Measurements from ENCODE around the gene SLC66A3. TPM values are rescaled to one million over a fixed set of nuclear protein-coding genes. Genes with fewer than 3 reads are reported as not detected.

Gene SLC66A3
- total and polyA plus RNA-seq, 11 donors: 4.7 to 19.5 (median 8.0) TPM

DNA sequence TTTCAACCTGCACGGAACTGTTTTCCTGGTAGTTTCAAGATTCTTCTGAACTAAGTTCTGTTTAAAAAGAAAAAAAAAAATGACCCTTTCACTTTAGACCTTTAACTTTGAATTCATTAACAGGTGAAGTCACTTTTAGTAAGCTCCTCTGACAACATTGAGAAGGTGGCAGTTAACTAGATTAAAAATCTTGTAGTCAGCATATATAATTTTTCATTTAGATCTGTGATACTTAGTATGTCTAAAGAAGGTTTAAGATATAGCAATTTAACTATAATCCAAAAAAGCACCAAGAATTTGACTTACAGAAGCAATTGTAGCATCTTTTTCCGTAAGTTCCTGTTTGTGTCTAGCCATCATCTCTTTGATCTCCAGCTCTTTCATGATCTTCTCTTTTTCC lies 45.4 kb downstream of the SLC66A3 start:
- ATAC-seq: no peak
- H3K9me3 ChIP-seq: no peaks in the 10 kb centered on the region
- no peaks in the 10 kb centered on the region for H3K27me3 ChIP-seq
- H3K36me3 ChIP-seq: peaks cover 0 to 97% (median 72%) of the 10 kb centered on the region in 9 donors
- DNase-seq: no peak
- H3K27ac ChIP-seq: no peak overlapping the region
- intact Hi-C loops (cut with DNase I): no loop called here
- H3K4me3 ChIP-seq: no peak overlapping the region
- WGBS, 4 donors: 94 to 97% (median 96%) methylated on average over 2 of the region's 2 CpGs
- H3K4me1 ChIP-seq: peaks cover 0 to 25% (median 0%) of the 10 kb centered on the region in 12 donors
- TF ChIP-seq, protein P1, sequence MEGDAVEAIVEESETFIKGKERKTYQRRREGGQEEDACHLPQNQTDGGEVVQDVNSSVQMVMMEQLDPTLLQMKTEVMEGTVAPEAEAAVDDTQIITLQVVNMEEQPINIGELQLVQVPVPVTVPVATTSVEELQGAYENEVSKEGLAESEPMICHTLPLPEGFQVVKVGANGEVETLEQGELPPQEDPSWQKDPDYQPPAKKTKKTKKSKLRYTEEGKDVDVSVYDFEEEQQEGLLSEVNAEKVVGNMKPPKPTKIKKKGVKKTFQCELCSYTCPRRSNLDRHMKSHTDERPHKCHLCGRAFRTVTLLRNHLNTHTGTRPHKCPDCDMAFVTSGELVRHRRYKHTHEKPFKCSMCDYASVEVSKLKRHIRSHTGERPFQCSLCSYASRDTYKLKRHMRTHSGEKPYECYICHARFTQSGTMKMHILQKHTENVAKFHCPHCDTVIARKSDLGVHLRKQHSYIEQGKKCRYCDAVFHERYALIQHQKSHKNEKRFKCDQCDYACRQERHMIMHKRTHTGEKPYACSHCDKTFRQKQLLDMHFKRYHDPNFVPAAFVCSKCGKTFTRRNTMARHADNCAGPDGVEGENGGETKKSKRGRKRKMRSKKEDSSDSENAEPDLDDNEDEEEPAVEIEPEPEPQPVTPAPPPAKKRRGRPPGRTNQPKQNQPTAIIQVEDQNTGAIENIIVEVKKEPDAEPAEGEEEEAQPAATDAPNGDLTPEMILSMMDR (IDR thresholded peaks at IDR 0.05): no peak
- no peak for TF ChIP-seq POLR2A (IDR thresholded peaks at IDR 0.05)

DNA sequence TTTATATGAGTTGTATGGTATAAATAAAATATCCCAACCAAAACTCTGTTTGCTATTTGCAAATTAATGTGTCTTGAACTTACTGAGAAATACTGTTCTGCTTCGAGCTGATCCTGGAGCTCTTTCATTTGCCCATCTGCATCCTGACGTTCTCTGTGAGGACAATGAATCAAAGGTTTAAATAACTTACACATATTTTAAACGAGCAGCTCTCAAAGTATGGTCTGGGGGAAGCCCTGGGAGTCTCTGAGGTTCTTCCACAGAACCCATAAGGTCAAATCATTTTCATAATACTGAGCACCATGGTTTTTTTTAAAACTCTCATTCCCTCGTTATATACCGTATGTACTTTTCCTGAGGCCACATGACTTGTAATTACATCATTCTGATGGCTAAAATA lies 46.7 kb downstream of the SLC66A3 start:
- no peak overlapping the region for H3K27ac ChIP-seq
- intact Hi-C loops (cut with DNase I): no loop called here
- no peaks in the 10 kb centered on the region for H3K27me3 ChIP-seq
- TF ChIP-seq, protein P1 (IDR thresholded peaks at IDR 0.05): no peak
- TF ChIP-seq POLR2A (IDR thresholded peaks at IDR 0.05): no peak
- H3K9me3 ChIP-seq: no peaks in the 10 kb centered on the region
- ATAC-seq (no peak), DNase-seq (no peak)
- H3K4me3 ChIP-seq: no peak overlapping the region
- peaks cover 0 to 97% (median 69%) of the 10 kb centered on the region in 9 donors for H3K36me3 ChIP-seq
- H3K4me1 ChIP-seq: peaks cover 0 to 25% (median 0%) of the 10 kb centered on the region in 12 donors
- WGBS, 4 donors: 78 to 87% (median 85%) methylated on average over 5 of the region's 5 CpGs

DNA sequence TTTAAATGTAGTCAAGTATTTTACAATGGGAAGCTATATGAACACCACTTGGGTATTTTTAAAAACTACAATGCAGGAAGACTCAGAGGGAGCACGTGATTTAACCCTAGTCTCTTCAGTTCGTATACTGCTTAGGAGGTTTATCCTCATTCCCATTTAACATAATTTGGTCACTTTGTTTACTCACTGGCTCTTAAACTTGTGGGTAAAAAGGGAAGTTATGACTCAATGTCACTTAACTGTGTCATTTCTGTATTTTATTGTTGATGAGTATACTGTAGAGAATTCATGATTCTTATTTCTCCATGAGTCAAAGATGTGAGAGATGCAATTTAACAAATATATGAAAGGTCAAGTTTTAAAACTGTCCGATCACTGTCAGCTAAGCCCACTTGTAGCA lies 48.2 kb downstream of the SLC66A3 start:
- Histone ChIP-seq H3K36me3 (peaks cover 0 to 97% (median 69%) of the 10 kb centered on the region in 9 donors), H3K4me1 (peaks cover 0 to 25% (median 0%) of the 10 kb centered on the region in 12 donors), H3K4me3 (no peak overlapping the region), H3K27me3 (no peaks in the 10 kb centered on the region), H3K27ac (peak overlapping the region in 1 of 12 donors; percentile 44), H3K9me3 (no peaks in the 10 kb centered on the region)
- intact Hi-C loops (cut with DNase I): no loop called here
- DNase-seq (no peak), ATAC-seq (peak in 1 of 4 donors; percentile 15)
- TF ChIP-seq, protein P1 (IDR thresholded peaks at IDR 0.05): no peak
- 81 to 86% (median 85%) methylated on average over 3 of the region's 3 CpGs for WGBS, 4 donors

DNA sequence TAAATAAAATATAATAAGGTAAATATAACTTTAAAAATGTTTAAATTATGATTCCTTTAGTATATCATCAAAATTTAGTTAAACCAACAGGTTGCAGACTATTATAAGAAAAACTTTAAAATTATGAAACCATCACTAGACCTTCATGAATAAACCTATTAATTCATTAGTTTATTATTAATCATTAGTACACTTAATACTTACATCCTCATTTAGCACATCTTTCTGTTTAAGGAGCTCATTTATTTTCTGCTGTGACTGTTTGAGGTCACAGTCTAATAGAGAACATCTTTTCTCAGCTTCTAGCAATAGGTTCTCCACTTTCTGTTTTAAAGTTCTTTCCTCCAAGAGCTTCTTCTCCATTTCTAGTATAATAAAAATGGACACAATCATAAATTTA lies 52.8 kb downstream of the SLC66A3 start:
- Histone ChIP-seq H3K9me3 (no peaks in the 10 kb centered on the region), H3K4me3 (no peak overlapping the region), H3K4me1 (peaks cover 0 to 23% (median 0%) of the 10 kb centered on the region in 12 donors), H3K27ac (no peak overlapping the region), H3K27me3 (no peaks in the 10 kb centered on the region), H3K36me3 (peaks cover 0 to 98% (median 74%) of the 10 kb centered on the region in 9 donors)
- intact Hi-C loops (cut with DNase I): no loop called here
- DNase-seq (no peak), ATAC-seq (no peak)
- no peak for TF ChIP-seq POLR2A (IDR thresholded peaks at IDR 0.05)

DNA sequence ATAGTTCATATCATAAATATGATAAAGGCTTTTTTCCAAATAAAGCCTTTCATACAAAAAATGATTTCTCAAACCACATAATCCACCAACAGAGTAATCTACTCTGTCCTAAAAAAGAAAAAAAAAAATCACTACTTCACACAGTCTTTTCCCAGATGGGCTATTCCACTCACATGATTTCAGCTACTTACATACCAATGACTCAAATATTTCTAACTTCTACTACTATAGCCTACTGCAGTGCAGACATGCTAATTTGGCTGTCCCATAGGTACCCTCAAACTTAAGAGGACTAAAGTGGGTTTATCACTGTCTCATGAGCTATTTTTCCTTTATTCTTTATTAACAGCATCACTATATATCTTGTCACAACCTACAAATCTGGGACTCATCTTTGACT lies 57.4 kb downstream of the SLC66A3 start:
- TF ChIP-seq, protein P1 (IDR thresholded peaks at IDR 0.05): no peak
- no peak for TF ChIP-seq POLR2A (IDR thresholded peaks at IDR 0.05)
- H3K36me3 ChIP-seq: peaks cover 0 to 100% (median 91%) of the 10 kb centered on the region in 9 donors
- intact Hi-C loops (cut with DNase I): no loop called here
- H3K9me3 ChIP-seq: no peaks in the 10 kb centered on the region
- H3K27me3 ChIP-seq: no peaks in the 10 kb centered on the region
- ATAC-seq (no peak), DNase-seq (no peak)
- H3K4me1 ChIP-seq: no peaks in the 10 kb centered on the region
- H3K27ac ChIP-seq: no peak overlapping the region
- H3K4me3 ChIP-seq: no peak overlapping the region
